DND-41 (cell line): Measurements from ENCODE around the gene KIF3C.

ENCODE experiments used
- ATAC-seq: fragments of 200-7000 bp; cut with Tn5 transposase; 3 replicates; pipeline ENCODE4 v1.9.1; 2021; ENCODE audit warnings: low read depth; ENCODE audit not compliant: insufficient read depth
- DNase-seq: peaks from one replicate; pipeline ENCODE4 v3.0.0-alpha.2; 2020
- H2AFZ ChIP-seq: 2 replicates; pipeline ENCODE4 v1.6.0; 2012; ENCODE audit warnings: low read depth, low read length
- H3K27ac ChIP-seq: 2 replicates; pipeline ENCODE4 v1.5.1; 2012; ENCODE audit warnings: low read length, inconsistent platforms
- H3K27me3 ChIP-seq: fragments of 200-600 bp; sonication (generic); 2 replicates; pipeline ENCODE4 v1.6.0; 2012; ENCODE audit warnings: low read length, mild to moderate bottlenecking, inconsistent platforms; ENCODE audit not compliant: insufficient read depth, poor library complexity
- H3K36me3 ChIP-seq: 2 replicates; pipeline ENCODE4 v1.5.1; 2012; ENCODE audit warnings: low read length, inconsistent platforms; ENCODE audit not compliant: insufficient read depth
- H3K4me1 ChIP-seq: 2 replicates; pipeline ENCODE4 v1.5.1; 2012; ENCODE audit warnings: mild to moderate bottlenecking, low read length; ENCODE audit not compliant: insufficient read depth
- H3K4me2 ChIP-seq: 2 replicates; pipeline ENCODE4 v1.6.0; 2012; ENCODE audit warnings: mild to moderate bottlenecking, moderate library complexity, low read length, inconsistent platforms; ENCODE audit not compliant: insufficient read depth
- H3K4me3 ChIP-seq, 2 experiments: fragments of 200-600 bp in 1 of 2; shearing (Covaris generic) in 1 of 2; 2 replicates each; pipeline ENCODE4 v1.5.1; 2012 to 2016; ENCODE audit warnings: inconsistent platforms in 2 of 2, low read length in 2 of 2, mild to moderate bottlenecking in 2 of 2, low read depth in 1 of 2, moderate library complexity in 1 of 2
- H3K79me2 ChIP-seq: 2 replicates; pipeline ENCODE4 v1.6.0; 2012; ENCODE audit warnings: low read length, inconsistent platforms; ENCODE audit not compliant: insufficient read depth
- H3K9ac ChIP-seq: 2 replicates; pipeline ENCODE4 v1.6.0; 2012; ENCODE audit warnings: low read depth, mild to moderate bottlenecking, inconsistent platforms, low read length, moderate library complexity
- H3K9me3 ChIP-seq: 2 replicates; pipeline ENCODE4 v1.5.1; 2012; ENCODE audit warnings: low read length, moderate library complexity, mild to moderate bottlenecking, inconsistent platforms; ENCODE audit not compliant: insufficient read depth, severe bottlenecking
- H4K20me1 ChIP-seq: 2 replicates; pipeline ENCODE4 v1.6.0; 2012; ENCODE audit warnings: low read length; ENCODE audit not compliant: insufficient read depth
- CTCF ChIP-seq: IDR thresholded peaks from 2 replicates; pipeline ENCODE4 v1.5.1; 2012; ENCODE audit warnings: borderline replicate concordance, low read length, moderate library complexity, mild to moderate bottlenecking; ENCODE audit not compliant: poor library complexity, severe bottlenecking; ENCODE audit errors: extremely low read depth
- EZH2 ChIP-seq: IDR thresholded peaks from 3 replicates; pipeline ENCODE4 v1.6.1; 2012; ENCODE audit warnings: borderline replicate concordance, low read depth, mild to moderate bottlenecking, moderate library complexity, low read length, inconsistent platforms; ENCODE audit not compliant: severe bottlenecking

KIF3C gene

DNA sequence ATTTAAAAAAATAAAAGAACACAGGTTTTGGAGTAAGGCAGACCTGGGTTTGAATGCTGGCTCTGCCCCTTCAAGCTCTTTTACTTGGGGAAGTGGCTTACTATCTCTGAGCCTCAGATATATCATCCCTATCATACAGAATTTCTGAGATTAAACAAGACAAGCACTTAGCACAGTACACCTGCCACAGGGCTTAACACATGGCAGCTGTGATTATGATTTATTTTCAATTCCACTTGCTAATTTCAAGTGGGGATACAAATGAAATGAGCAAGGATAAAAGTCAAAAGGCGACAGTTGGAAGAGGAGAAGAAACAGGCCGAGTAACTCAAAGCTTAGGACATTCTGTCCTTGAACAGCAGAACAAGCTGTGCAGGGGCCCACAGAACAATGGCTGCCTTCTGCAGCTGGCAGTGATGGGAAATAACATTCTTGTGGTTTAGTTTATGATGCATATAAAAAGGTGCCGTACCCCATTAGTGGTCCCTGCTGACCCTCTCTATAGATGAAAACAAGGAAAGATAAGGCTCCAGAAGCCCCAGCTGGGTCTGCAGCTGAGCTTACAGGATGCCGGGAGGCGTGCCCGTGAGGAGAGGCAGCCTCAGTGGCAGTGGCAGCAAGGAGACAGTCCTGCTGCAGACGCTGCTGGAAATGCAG, 45.3 kb downstream of the KIF3C start:
- no peak overlapping the region for H3K9ac ChIP-seq
- H3K27ac ChIP-seq = no peak overlapping the region
- TF ChIP-seq EZH2 (no peak), CTCF (no peak)
- no peak overlapping the region for H2AFZ ChIP-seq
- no peaks in the 10 kb centered on the region for H3K4me1 ChIP-seq
- no peaks in the 10 kb centered on the region for H4K20me1 ChIP-seq
- H3K79me2 ChIP-seq = no peaks in the 10 kb centered on the region
- no peak overlapping the region for H3K4me2 ChIP-seq
- DNase-seq (no peak), ATAC-seq (no peak)
- no peaks in the 10 kb centered on the region for H3K27me3 ChIP-seq
- peaks cover 13% of the 10 kb centered on the region for H3K36me3 ChIP-seq
- no peak overlapping the region for H3K4me3 ChIP-seq
- no peaks in the 10 kb centered on the region for H3K9me3 ChIP-seq

GRCh38 chr2:25933622-25934021, 48.7 kb downstream of the KIF3C start:
- DNase-seq = no peak
- H3K9ac ChIP-seq = no peak overlapping the region
- H4K20me1 ChIP-seq = no peaks in the 10 kb centered on the region
- no peak for ATAC-seq
- no peaks in the 10 kb centered on the region for H3K79me2 ChIP-seq
- no peak overlapping the region for H3K27ac ChIP-seq
- H2AFZ ChIP-seq = no peak overlapping the region
- no peaks in the 10 kb centered on the region for H3K4me1 ChIP-seq
- no peaks in the 10 kb centered on the region for H3K9me3 ChIP-seq
- no peaks in the 10 kb centered on the region for H3K27me3 ChIP-seq
- no peak overlapping the region for H3K4me3 ChIP-seq
- TF ChIP-seq CTCF (no peak), EZH2 (no peak)
- no peak overlapping the region for H3K4me2 ChIP-seq
- H3K36me3 ChIP-seq = peaks cover 19% of the 10 kb centered on the region

DNA sequence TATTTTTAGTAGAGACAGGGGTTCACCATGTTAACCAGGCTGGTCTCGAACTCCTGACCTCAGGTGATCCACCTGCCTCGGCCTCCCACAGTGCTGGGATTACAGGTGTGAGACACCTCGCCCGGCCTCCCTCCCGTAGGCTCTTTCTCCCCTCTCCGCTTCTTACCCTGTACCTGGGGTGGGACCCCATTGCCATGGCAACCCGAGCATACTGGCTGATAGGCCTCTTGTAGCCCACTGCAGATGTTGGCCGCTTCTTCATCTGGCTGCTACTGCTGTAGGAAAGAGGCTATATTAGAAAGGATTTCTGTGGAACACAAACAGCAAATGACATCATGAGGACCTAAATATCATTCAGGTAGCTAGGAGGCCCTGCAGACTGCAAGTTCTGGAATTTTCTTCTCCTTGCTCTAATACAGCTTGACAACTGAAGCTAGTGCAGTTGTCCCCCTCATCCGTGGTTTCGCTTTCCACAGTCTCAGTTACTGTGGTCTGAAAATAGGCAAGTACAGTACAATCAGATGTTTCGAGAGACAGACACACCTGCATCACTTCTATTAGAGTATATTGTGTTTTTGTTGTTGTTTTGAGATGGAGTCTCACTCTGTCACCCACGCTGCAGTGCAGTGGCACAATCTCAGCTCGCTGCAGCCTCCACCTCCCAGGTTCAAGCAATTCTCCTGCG, 52.4 kb downstream of the KIF3C start:
- Histone ChIP-seq H3K27me3 (no peaks in the 10 kb centered on the region), H2AFZ (no peak overlapping the region)

More for the DNA sequence above, 52.4 kb downstream of the KIF3C start:
- no peaks in the 10 kb centered on the region for H4K20me1 ChIP-seq
- DNase-seq = no peak
- H3K4me1 ChIP-seq = no peaks in the 10 kb centered on the region
- TF ChIP-seq CTCF (no peak), EZH2 (no peak)
- H3K36me3 ChIP-seq = peaks cover 26% of the 10 kb centered on the region
- H3K9me3 ChIP-seq = no peaks in the 10 kb centered on the region
- no peak overlapping the region for H3K9ac ChIP-seq
- H3K79me2 ChIP-seq = no peaks in the 10 kb centered on the region
- ATAC-seq = peak; percentile 61; the same call in 2 of the 3 replicates
- no peak overlapping the region for H3K27ac ChIP-seq
- no peak overlapping the region for H3K4me2 ChIP-seq
- H3K4me3 ChIP-seq = no peak overlapping the region
